K562 (cell line): ENCODE results near the gene FKBP7. TPM values are rescaled to one million over a fixed set of nuclear protein-coding genes. Genes with fewer than 3 reads are reported as not detected.

ENCODE experiments used
- ADNP ChIP-seq: fragments of 200-800 bp; sonication (Bioruptor generic); IDR thresholded peaks from 2 replicates; pipeline ENCODE4 v1.6.1; 2016; ENCODE audit warnings: missing genetic modification characterization, missing compliant biosample characterization
- BRD4 ChIP-seq: fragments of 200-600 bp; sonication (generic); IDR thresholded peaks from 2 replicates; pipeline ENCODE4 v1.6.1; 2017; ENCODE audit warnings: inconsistent platforms
- CXXC5 ChIP-seq: fragments of 250-450 bp; sonication (Bioruptor Pico); IDR thresholded peaks from 2 replicates; pipeline ENCODE4 v1.8.0; 2022; ENCODE audit warnings: inconsistent platforms, mild to moderate bottlenecking, moderate library complexity
- GATAD2A ChIP-seq: fragments of 450-650 bp; IDR thresholded peaks from 2 replicates; pipeline ENCODE4 v1.6.1; 2017
- IRF1 ChIP-seq: sonication (generic); formaldehyde crosslinking; IDR thresholded peaks from 2 replicates; pipeline ENCODE4 v1.8.0; 2022; ENCODE audit warnings: missing genetic modification reagents, mild to moderate bottlenecking, borderline replicate concordance
- MBD2 ChIP-seq: sonication (generic); IDR thresholded peaks from 2 replicates; pipeline ENCODE4 v1.6.1; 2016; ENCODE audit warnings: low read depth, borderline replicate concordance
- MECOM ChIP-seq: fragments of 250-450 bp; sonication (Bioruptor Pico); IDR thresholded peaks from 2 replicates; pipeline ENCODE4 v1.8.0; 2022; ENCODE audit warnings: inconsistent platforms
- NR2C2 ChIP-seq, 2 experiments: fragments of 200-800 bp in 1 of 2; sonication (Bioruptor generic) in 1 of 2; sonication (generic) in 1 of 2; formaldehyde crosslinking in 1 of 2; IDR thresholded peaks; 2 replicates each; pipeline versions ENCODE4 v1.6.1 to v1.8.0; 2016 to 2022; ENCODE audit warnings: mild to moderate bottlenecking in 1 of 2, missing compliant biosample characterization in 1 of 2, missing genetic modification characterization in 1 of 2, missing genetic modification reagents in 1 of 2
- PTRF ChIP-seq: fragments of 450-650 bp; IDR thresholded peaks from 2 replicates; pipeline ENCODE4 v1.6.1; 2016; ENCODE audit warnings: mild to moderate bottlenecking, missing genetic modification characterization, missing compliant biosample characterization
- RBM39 ChIP-seq: fragments of 200-400 bp; formaldehyde crosslinking; optimal IDR thresholded peaks from 2 replicates; pipeline ENCODE3; 2018; ENCODE audit warnings: low read depth, low read length
- SIN3A ChIP-seq, 2 experiments: fragments of 150-350 bp in 1 of 2; IDR thresholded peaks; 2 replicates each; pipeline ENCODE4 v1.6.1; 2011 to 2016; ENCODE audit warnings: borderline replicate concordance in 2 of 2, low read depth in 2 of 2, low read length in 2 of 2, mild to moderate bottlenecking in 2 of 2, moderate library complexity in 2 of 2; ENCODE audit not compliant: control insufficient read depth in 1 of 2
- TRIM28 ChIP-seq: fragments of 450-650 bp; IDR thresholded peaks from 2 replicates; pipeline ENCODE4 v1.6.1; 2017
- YY1 ChIP-seq, 3 experiments: IDR thresholded peaks; 2 replicates each; pipeline ENCODE4 v1.6.1; 2011; ENCODE audit warnings: low read length in 2 of 3, mild to moderate bottlenecking in 2 of 3, moderate library complexity in 2 of 3, borderline replicate concordance in 1 of 3, control low read depth in 1 of 3, low read depth in 1 of 3; ENCODE audit not compliant: insufficient read depth in 3 of 3, insufficient replicate concordance in 2 of 3, control insufficient read depth in 1 of 3, insufficient read length in 1 of 3; ENCODE audit errors: extremely low read depth in 1 of 3
- ZBTB12 ChIP-seq: fragments of 250-450 bp; sonication (Bioruptor Pico); IDR thresholded peaks from 2 replicates; pipeline ENCODE4 v1.4.0; 2020
- ZNF140 ChIP-seq: fragments of 250-450 bp; sonication (Bioruptor Pico); IDR thresholded peaks from 2 replicates; pipeline ENCODE4 v1.8.0; 2021; ENCODE audit warnings: moderate library complexity, mild to moderate bottlenecking, inconsistent platforms
- ZNF175 ChIP-seq: fragments of 200-800 bp; sonication (Bioruptor generic); IDR thresholded peaks from 2 replicates; pipeline ENCODE4 v1.6.1; 2016; ENCODE audit warnings: low read depth, mild to moderate bottlenecking, missing genetic modification characterization, missing compliant biosample characterization
- ZNF408 ChIP-seq: fragments of 250-450 bp; sonication (Bioruptor Pico); IDR thresholded peaks from 2 replicates; pipeline ENCODE4 v1.4.0; 2020; ENCODE audit warnings: low read depth, mild to moderate bottlenecking, moderate library complexity
- ZNF609 ChIP-seq: sonication (generic); formaldehyde crosslinking; IDR thresholded peaks from 2 replicates; pipeline ENCODE4 v1.8.1; 2023; ENCODE audit warnings: missing genetic modification reagents, mild to moderate bottlenecking, borderline replicate concordance
- polyA plus RNA-seq, 8 experiments: library from polyadenylated mRNA; depleted of rRNA in 4 of 8; stranded (reverse) in 5 of 8; unstranded in 3 of 8; fragments of >200 nt; fragmentation: Nextera tagmentation in 2 of 8; fragmentation: Illumina TruSeq in 1 of 8; extraction: Ambion mirVana in 2 of 8; extraction: Trizol in 1 of 8; gene quantifications; 2 replicates each; pipeline versions ENCODE4 v1.2.1 to v1.2.3, GENCODE V29; 2011 to 2014; ENCODE audit warnings: inconsistent platforms in 1 of 8, missing spikeins in 1 of 8
- total RNA-seq, 7 experiments: library from RNA; depleted of rRNA in 6 of 7; stranded (reverse); fragments of >200 nt in 6 of 7; fragmentation: Illumina TruSeq in 2 of 7; extraction: Trizol in 2 of 7; gene quantifications; 2 replicates each; pipeline versions ENCODE4 v1.2.1 to v1.2.3, GENCODE V29; 2011 to 2021; ENCODE audit warnings: low replicate concordance in 1 of 7

FKBP7 gene
- total and polyA plus RNA-seq, 9 of the 15 experiments (the other 6 are each of a cell fraction or from before 2014, with no cell fraction given): 6.1 to 23.2 (median 19.0) TPM

- TF ChIP-seq IRF1: no peak
- no peak for TF ChIP-seq PTRF (tag)
- TF ChIP-seq NR2C2 (CRISPR knock-in tag; IDR thresholded peaks at IDR 0.05): peak; percentile 57; the same call in 1 of the 2 replicates
- peak; percentile 69 for TF ChIP-seq NR2C2 (tag; IDR thresholded peaks at IDR 0.05)
- TF ChIP-seq BRD4: peak; percentile 44; the same call in 1 of the 2 replicates
- TF ChIP-seq MBD2: peak; percentile 81; the same call in 1 of the 2 replicates
- no peak for TF ChIP-seq ZNF408 (CRISPR knock-in tag)
- no peak for TF ChIP-seq MECOM (CRISPR knock-in tag)
- TF ChIP-seq ADNP (tag): no peak
- TF ChIP-seq ZBTB12 (CRISPR knock-in tag): no peak
- 0 out of 2 replicates have a peak, but pooled peaks have one; percentile 7 for TF ChIP-seq ZNF609
- peak; percentile 94 for TF ChIP-seq CXXC5
- TF ChIP-seq ZNF175: no peak
- TF ChIP-seq YY1 (IDR thresholded peaks at IDR 0.05; ENCODE audit: borderline replicate concordance in 1 of 3, control insufficient read depth in 1 of 3, extremely low read depth in 1 of 3, insufficient read depth in 3 of 3, insufficient read length in 1 of 3, insufficient replicate concordance in 2 of 3, low read depth in 1 of 3, low read length in 2 of 3): peak in 2 of 3 experiments; percentile 72 to 79
- no peak for TF ChIP-seq RBM39
- 0 out of 2 replicates have a peak, but pooled peaks have one; percentile 14 for TF ChIP-seq GATAD2A
- no peak; the same call in 1 of the 2 replicates for TF ChIP-seq TRIM28
- TF ChIP-seq ZNF140: no peak
- peak; percentile 24 to 86; a peak in 2 of 4 replicates for TF ChIP-seq SIN3A (IDR thresholded peaks at IDR 0.05; ENCODE audit: borderline replicate concordance in 2 of 2, control insufficient read depth in 1 of 2, low read depth in 2 of 2, low read length in 2 of 2)
Measured at GRCh38 chr2:178450774-178451525, 27.4 kb downstream of the FKBP7 start, which contains the start of the genes PJVK and PRKRA (continued).
